Measurements from ENCODE around the gene PDXK.

Gene PDXK

GRCh38 chr21:43775795-43776430 lies 57.0 kb downstream of the PDXK start, which contains the start of gene CSTB:
Gene CSTB (minus strand): TSS chr21:43776308. CDS start chr21:43776269, 39 bp downstream.
- DNase-seq (ENCODE audit: extremely low spot score): peak; percentile 88
- ChIA-PET POLR2A (no interaction called here), CTCF (no interaction called here)

GRCh38 chr21:43777953-43778352 lies 59.0 kb downstream of the PDXK start:
- TF ChIP-seq CTCF (IDR thresholded peaks at IDR 0.05; ENCODE audit: control extremely low read depth, extremely low read depth, low read depth, missing control alignments): no peak
- POLR2A ChIA-PET: no interaction called here

More at GRCh38 chr21:43775795-43776430, 57.0 kb downstream of the PDXK start, which contains the start of gene CSTB:
- TF ChIP-seq CTCF (IDR thresholded peaks at IDR 0.05; ENCODE audit: control extremely low read depth, extremely low read depth, low read depth, missing control alignments): no peak

GRCh38 chr21:43778469-43779335 lies 59.8 kb downstream of the PDXK start:
- ChIA-PET CTCF (interaction anchor here (2.2 kb wide), 1 partner anchor 11 kb away, joined by 21 read pairs; the partner anchor contains the start of gene RRP1), POLR2A (no interaction called here)
- DNase-seq (ENCODE audit: extremely low spot score): no peak
- TF ChIP-seq CTCF (IDR thresholded peaks at IDR 0.05; ENCODE audit: control extremely low read depth, extremely low read depth, low read depth, missing control alignments): no peak

More at GRCh38 chr21:43777953-43778352, 59.0 kb downstream of the PDXK start:
- CTCF ChIA-PET: no interaction called here
- DNase-seq (ENCODE audit: extremely low spot score): no peak

DNA sequence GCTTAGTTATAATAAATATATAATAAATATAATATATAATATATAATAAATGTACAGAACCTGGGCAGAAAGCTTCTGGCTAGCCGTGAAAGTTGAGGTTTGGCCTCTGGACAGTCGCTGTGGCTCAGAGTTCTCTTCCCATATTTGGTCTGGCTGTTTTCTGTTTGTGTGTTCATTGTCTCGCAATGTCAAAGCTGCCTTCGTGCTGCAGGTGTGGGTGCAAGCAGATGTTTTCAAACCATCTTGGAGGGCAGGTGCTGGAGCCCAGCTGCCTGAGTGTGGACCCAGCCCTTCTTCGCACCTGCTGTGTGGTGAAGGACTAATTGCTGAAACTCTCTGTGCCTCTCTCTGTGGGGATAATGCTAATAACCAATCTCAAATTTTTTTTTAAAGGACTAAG lies 60.7 kb downstream of the PDXK start:
- CTCF ChIA-PET: interaction anchor here (0.9 to 2.2 kb wide), 2 partner anchors 10 to 18 kb away, joined by 3 to 21 read pairs; partner anchors contain the start of gene RRP1
- no peak for DNase-seq (ENCODE audit: extremely low spot score)
- POLR2A ChIA-PET: no interaction called here
- no peak for TF ChIP-seq CTCF (IDR thresholded peaks at IDR 0.05; ENCODE audit: control extremely low read depth, extremely low read depth, low read depth, missing control alignments)

DNA sequence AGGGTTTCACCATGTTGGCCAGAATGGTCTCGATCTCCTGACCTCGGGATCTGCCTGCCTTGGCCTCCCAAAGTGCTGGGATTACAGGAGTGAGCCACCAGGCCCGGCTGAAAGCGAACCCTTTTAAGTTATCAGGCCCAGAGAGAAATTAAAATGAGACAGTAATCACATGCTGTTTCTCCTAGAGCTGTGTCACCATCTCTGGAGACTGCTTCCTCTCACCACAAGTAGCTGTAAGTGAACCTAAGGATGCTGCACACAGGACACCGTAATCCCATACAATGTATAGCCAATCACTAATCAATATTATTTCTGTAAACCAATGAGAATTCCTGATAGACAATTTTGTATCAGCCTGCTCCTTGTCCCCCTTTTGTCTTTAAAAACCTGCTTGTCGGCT lies 62.9 kb downstream of the PDXK start:
- ChIA-PET CTCF (no interaction called here), POLR2A (no interaction called here)
- TF ChIP-seq CTCF (IDR thresholded peaks at IDR 0.05; ENCODE audit: control extremely low read depth, extremely low read depth, low read depth, missing control alignments): no peak
- DNase-seq (ENCODE audit: extremely low spot score): no peak

DNA sequence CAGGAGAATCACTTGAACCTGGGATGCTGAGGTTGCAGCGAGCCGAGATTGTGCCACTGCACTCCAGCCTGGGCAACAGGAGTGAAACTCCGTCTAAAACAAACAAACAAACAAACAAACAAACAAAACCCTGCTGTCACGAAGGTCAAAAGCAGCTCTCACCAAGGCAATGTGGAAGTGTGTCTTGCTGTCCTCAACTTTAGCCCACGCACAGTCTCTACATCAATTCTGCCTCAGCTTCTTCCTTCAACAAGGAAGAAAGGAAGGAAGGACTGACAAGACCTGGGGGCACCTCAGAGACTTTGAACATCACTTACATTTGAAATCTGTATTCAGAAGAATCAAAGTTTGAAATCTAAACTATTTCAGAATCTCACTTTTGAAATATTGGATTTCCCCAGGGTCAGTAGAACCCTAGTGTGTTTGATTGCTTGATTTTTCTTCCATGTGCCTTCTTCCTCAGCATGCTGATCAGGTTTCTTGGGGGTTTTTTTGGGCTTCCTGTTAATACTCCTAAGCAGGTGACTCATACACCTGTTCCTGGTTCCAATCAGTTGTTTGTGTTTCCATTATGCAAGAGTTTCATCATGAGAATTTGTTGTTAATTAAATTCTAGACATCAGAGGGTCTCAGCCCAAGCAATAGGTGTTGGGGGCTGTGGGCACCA lies 63.6 kb downstream of the PDXK start:
- DNase-seq (ENCODE audit: extremely low spot score): no peak
- CTCF ChIA-PET: no interaction called here
- TF ChIP-seq CTCF (IDR thresholded peaks at IDR 0.05; ENCODE audit: control extremely low read depth, extremely low read depth, low read depth, missing control alignments): no peak
- POLR2A ChIA-PET: no interaction called here

All from GM10248 (cell line).